PFSK-1 (cell line): ENCODE data around the gene BCL6B.

Experiments
- FOXP2 ChIP-seq: optimal IDR thresholded peaks from 2 replicates; pipeline ENCODE3; 2011; ENCODE audit warnings: borderline replicate concordance, control low read depth, inconsistent platforms; ENCODE audit not compliant: insufficient read depth; ENCODE audit errors: extremely low read length, extremely low read depth
- POLR2AphosphoS5 ChIP-seq: IDR thresholded peaks from 2 replicates; pipeline ENCODE4 v1.6.1; 2012; ENCODE audit warnings: low read depth, mild to moderate bottlenecking, control low read depth, low read length, moderate library complexity
- SIN3A ChIP-seq: IDR thresholded peaks from 2 replicates; pipeline ENCODE4 v1.6.1; 2012; ENCODE audit warnings: mild to moderate bottlenecking, low read length, moderate library complexity, borderline replicate concordance; ENCODE audit not compliant: insufficient read depth
- TAF1 ChIP-seq: IDR thresholded peaks from 2 replicates; pipeline ENCODE4 v1.6.1; 2012; ENCODE audit warnings: low read length, control low read depth, borderline replicate concordance; ENCODE audit not compliant: insufficient read depth
- TF ChIP-seq, protein P1 (sequence below), 2 experiments: IDR thresholded peaks; 2 replicates each; pipeline versions ENCODE4 v1.6.1 to v1.8.0; 2011 to 2012; ENCODE audit warnings: low read depth in 2 of 2, low read length in 2 of 2, control low read depth in 1 of 2, inconsistent platforms in 1 of 2, mild to moderate bottlenecking in 1 of 2, moderate library complexity in 1 of 2; ENCODE audit not compliant: insufficient read depth in 1 of 2

Gene BCL6B

DNA sequence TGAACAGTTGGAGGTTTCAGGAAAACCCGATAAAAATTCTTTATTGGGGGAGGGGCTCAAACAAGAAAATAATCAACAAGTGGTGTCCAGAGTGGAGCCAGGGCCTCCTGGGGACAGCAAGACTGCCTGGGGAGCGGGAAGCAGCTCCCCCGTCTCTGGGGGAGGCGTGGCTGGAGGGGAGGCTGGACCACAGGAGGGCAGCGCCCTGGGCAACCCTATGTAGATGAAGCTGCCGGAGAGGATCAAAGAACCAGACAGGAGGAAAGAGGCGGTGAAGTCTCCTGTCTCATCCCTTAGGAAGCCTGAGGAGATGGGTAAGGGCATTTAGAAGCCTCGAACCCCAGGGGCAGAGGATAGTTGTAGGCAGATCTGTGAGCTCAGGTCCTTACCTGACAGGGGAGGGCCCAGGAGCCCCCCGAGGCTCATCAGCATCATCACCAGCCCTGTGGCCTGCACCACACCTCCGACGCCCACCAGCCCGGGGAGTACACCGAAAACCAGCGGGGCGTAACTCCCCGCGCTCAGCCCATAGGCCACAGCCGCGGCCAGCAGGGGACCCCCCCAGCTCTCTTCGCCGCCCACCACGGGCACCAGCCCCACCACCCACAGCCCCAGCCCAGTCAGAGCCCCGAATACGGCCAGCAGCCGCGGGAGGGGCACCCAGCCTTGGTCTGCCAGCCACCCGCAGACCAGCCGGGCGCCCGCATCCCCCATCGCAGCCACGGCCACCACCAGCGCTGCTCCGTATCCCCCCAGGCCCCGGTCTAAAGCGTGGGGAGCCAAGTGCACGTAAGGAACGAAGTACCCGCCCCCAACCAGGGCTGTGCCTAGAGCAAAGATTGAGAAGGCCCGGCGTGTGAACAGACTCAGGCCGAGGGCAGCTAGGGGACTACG is 19.0 kb downstream of the BCL6B start:
- TF ChIP-seq FOXP2 (no peak), POLR2AphosphoS5 (no peak), TAF1 (no peak), SIN3A (no peak)
- TF ChIP-seq, protein P1, sequence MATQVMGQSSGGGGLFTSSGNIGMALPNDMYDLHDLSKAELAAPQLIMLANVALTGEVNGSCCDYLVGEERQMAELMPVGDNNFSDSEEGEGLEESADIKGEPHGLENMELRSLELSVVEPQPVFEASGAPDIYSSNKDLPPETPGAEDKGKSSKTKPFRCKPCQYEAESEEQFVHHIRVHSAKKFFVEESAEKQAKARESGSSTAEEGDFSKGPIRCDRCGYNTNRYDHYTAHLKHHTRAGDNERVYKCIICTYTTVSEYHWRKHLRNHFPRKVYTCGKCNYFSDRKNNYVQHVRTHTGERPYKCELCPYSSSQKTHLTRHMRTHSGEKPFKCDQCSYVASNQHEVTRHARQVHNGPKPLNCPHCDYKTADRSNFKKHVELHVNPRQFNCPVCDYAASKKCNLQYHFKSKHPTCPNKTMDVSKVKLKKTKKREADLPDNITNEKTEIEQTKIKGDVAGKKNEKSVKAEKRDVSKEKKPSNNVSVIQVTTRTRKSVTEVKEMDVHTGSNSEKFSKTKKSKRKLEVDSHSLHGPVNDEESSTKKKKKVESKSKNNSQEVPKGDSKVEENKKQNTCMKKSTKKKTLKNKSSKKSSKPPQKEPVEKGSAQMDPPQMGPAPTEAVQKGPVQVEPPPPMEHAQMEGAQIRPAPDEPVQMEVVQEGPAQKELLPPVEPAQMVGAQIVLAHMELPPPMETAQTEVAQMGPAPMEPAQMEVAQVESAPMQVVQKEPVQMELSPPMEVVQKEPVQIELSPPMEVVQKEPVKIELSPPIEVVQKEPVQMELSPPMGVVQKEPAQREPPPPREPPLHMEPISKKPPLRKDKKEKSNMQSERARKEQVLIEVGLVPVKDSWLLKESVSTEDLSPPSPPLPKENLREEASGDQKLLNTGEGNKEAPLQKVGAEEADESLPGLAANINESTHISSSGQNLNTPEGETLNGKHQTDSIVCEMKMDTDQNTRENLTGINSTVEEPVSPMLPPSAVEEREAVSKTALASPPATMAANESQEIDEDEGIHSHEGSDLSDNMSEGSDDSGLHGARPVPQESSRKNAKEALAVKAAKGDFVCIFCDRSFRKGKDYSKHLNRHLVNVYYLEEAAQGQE (IDR thresholded peaks at IDR 0.05; ENCODE audit: insufficient read depth in 1 of 2, low read depth in 2 of 2, low read length in 2 of 2) = no peak

DNA sequence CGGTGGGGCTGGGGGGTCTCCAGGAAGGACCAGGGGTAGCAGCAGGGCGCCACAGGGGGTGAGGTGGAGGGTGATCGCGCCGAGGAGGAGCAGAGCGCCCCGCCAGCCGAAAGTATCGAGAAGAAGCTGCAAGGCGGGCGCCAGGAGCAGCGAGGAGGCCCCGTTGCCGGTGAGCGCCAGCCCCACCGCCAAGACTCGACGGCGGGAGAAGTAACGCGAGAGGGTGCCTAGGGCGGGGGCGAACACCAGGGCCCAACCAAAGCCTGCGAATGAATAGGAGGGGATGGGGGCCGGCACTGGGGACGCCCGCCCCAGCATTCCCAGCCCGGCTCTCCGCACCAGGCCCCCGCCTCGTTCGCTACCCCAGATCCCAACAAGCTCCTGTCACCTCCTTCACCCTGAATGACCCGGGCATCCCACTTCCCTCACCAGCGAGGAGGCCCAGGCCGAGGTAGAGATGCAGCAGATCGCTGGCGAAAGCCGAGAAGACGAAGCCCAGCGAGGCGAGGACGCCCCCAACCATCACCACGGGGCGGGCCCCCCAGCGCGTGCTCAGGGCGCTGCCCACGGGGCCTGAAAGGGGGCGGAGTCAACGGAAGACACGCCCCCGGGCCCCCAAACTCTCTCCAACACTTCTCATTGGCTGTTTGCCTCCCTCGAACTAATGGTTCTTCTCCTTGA is 19.8 kb downstream of the BCL6B start:
- TF ChIP-seq, protein P1 (IDR thresholded peaks at IDR 0.05; ENCODE audit: insufficient read depth in 1 of 2, low read depth in 2 of 2, low read length in 2 of 2) = no peak
- no peak for TF ChIP-seq POLR2AphosphoS5
- no peak for TF ChIP-seq SIN3A
- TF ChIP-seq FOXP2 = no peak
- TF ChIP-seq TAF1 = no peak

DNA sequence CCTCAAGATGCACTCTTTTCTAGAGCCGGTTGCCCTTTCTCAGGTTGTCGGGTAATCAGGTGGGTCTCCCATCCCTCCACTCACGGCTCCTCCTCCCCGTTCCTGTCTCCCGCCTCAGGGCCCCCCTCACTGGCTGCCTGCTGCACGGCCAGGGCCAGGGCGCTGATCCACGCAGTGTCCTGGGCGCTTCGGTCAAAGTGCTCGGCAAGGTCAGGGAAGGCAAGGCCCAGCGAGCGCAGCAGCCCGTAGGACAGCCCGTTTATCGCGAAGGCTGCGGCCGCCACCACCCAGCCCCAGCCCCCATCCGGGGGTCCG is 20.3 kb downstream of the BCL6B start:
- TF ChIP-seq, protein P1 (IDR thresholded peaks at IDR 0.05; ENCODE audit: insufficient read depth in 1 of 2, low read depth in 2 of 2, low read length in 2 of 2) = no peak
- TF ChIP-seq TAF1 = no peak
- no peak for TF ChIP-seq FOXP2
- TF ChIP-seq SIN3A = no peak
- TF ChIP-seq POLR2AphosphoS5 = no peak

DNA sequence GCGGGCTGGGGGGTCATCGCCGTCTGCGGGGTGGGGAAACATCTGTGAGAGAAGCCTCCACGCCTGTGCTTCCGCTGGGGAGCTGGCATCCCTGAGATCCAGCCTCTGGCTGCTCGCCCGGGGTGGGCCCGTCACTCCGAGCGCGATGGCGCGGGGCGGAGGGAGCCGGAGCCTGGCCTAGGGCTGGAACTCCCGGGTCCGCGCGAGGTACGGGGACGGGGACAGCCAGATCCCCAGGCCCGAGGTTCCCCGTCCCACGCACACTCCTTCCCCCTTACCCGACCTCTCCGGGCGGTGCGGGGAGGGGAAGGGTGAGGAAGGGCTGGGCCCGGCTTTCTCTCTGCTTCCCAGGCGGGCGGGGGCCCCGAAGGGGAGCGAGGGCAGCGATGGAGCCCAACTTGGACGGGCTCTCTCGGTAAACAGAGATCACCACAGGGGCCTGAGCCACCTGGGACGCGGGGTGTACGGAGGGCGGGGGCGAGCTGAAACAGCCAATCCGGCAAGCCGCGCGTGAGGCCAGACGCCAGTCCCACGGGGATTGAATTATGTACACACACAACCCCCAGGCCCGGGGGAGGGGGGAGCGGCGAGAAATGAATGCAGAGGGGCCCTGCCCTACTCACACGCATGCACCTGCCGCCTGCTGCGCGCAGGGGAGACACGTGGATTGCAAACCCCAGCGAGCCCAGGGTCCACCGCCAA is 20.8 kb downstream of the BCL6B start, which contains the start of gene SLC16A11:
Gene SLC16A11, minus strand, starts transcription at position 596 of the 702 bp plus-strand sequence. Its CDS starts 579 bp downstream, at position 17.
- no peak for TF ChIP-seq FOXP2
- TF ChIP-seq SIN3A = no peak
- TF ChIP-seq TAF1 = no peak
- TF ChIP-seq, protein P1 (IDR thresholded peaks at IDR 0.05; ENCODE audit: insufficient read depth in 1 of 2, low read depth in 2 of 2, low read length in 2 of 2) = no peak
- TF ChIP-seq POLR2AphosphoS5 = no peak
